K562 (cell line): ENCODE results near the gene AP4E1. TPM values are rescaled to one million over a fixed set of nuclear protein-coding genes. Genes with fewer than 3 reads are reported as not detected.
"Not testable (repeated sequence)": the region's sequence is repeated elsewhere in the genome, so short reads cannot be mapped to it uniquely, and the experiment has no call there.

ENCODE experiments used
- ATAC-seq: fragments of 200-7000 bp; cut with Tn5 transposase; 3 replicates; pipeline ENCODE4 v1.9.1; 2020; ENCODE audit warnings: moderate library complexity
- BruUV-seq: library from RNA; stranded (reverse); fragments of 400-500 nt; replicated peaks from 2 replicates; lab custom pipeline; 2021; lab: Mats Ljungman, UMichigan
- CTCF ChIA-PET: fragments of 300-600 bp; formaldehyde crosslinking; extraction: SDS; loops from one replicate; lab custom pipeline; 2021; ENCODE audit warnings: low intra/inter-chr PET ratio; lab: Yijun Ruan, JAX
- POLR2A ChIA-PET: fragments of 300-600, 350-650 bp; sonication (Branson Sonifier 250); formaldehyde crosslinking; extraction: SDS; loops from one replicate; lab custom pipeline; 2021; ENCODE audit warnings: antibody characterized with exemption, inconsistent platforms; lab: Yijun Ruan, JAX
- DNase-seq, 4 experiments: peaks; one replicate each; pipeline versions ENCODE4 v3.0.0 to v3.0.0-alpha.2; 2011 to 2018; ENCODE audit warnings: low spot score in 3 of 4, mixed read lengths in 3 of 4; ENCODE audit errors: extremely low read depth in 1 of 4
- FAIRE-seq: peaks from 2 replicates; lab custom pipeline; 2011; peaks lifted over from hg19 to GRCh38; lab: Jason Lieb, UNC
- H2AFZ ChIP-seq: 2 replicates; pipeline ENCODE4 v1.6.0; 2011; ENCODE audit warnings: low read depth, low read length, control low read depth, inconsistent platforms
- H3K27ac ChIP-seq: fragments of 200-600 bp; 3 replicates; pipeline ENCODE4 v1.8.0; 2011; ENCODE audit warnings: low read depth, mild to moderate bottlenecking, control low read depth, inconsistent platforms, low read length, moderate library complexity, mixed read lengths; ENCODE audit errors: extremely low read depth
- H3K27me3 ChIP-seq, 2 experiments: fragments of 300-600 bp in 1 of 2; 2 replicates in 1 of 2; 3 replicates in 1 of 2; pipeline versions ENCODE4 v1.6.0 to v1.8.0; 2011; ENCODE audit warnings: inconsistent platforms in 2 of 2, low read length in 2 of 2, mild to moderate bottlenecking in 1 of 2, mixed read lengths in 1 of 2, moderate library complexity in 1 of 2; ENCODE audit not compliant: control insufficient read depth in 2 of 2, insufficient read depth in 2 of 2
- H3K36me3 ChIP-seq: fragments of 300-600 bp; 3 replicates; pipeline ENCODE4 v1.8.0; 2011; ENCODE audit warnings: mild to moderate bottlenecking, low read length, inconsistent platforms; ENCODE audit not compliant: control insufficient read depth, insufficient read depth
- H3K4me1 ChIP-seq, 2 experiments: fragments of 200-600 bp in 1 of 2; replicated peaks in 1 of 2; 2 replicates in 1 of 2; 3 replicates in 1 of 2; pipeline versions ENCODE4 v1.5.1 to v1.8.0; 2011; ENCODE audit warnings: inconsistent platforms in 2 of 2, low read length in 2 of 2, mild to moderate bottlenecking in 1 of 2, mixed read lengths in 1 of 2, moderate library complexity in 1 of 2; ENCODE audit not compliant: control insufficient read depth in 2 of 2, insufficient read depth in 2 of 2
- H3K4me2 ChIP-seq: 2 replicates; pipeline ENCODE4 v1.6.1; 2011; ENCODE audit warnings: low read length, control low read depth, inconsistent platforms, mixed read lengths; ENCODE audit not compliant: insufficient read depth
- H3K4me3 ChIP-seq: fragments of 200-600 bp; sonication (generic), shearing (Covaris generic); 2 replicates; pipeline ENCODE4 v1.5.1; 2016; ENCODE audit warnings: control low read depth, inconsistent platforms
- H3K79me2 ChIP-seq: fragments of 200-600 bp; 3 replicates; pipeline ENCODE4 v1.8.0; 2011; ENCODE audit warnings: low read length, inconsistent platforms; ENCODE audit not compliant: control insufficient read depth, insufficient read depth
- H3K9ac ChIP-seq, 2 experiments: 2 replicates each; pipeline versions ENCODE4 v1.6.0 to v1.6.1; 2011; ENCODE audit warnings: low read depth in 2 of 2, low read length in 2 of 2, control low read depth in 1 of 2, inconsistent platforms in 1 of 2, mild to moderate bottlenecking in 1 of 2, mixed read lengths in 1 of 2; ENCODE audit not compliant: insufficient read depth in 1 of 2
- H3K9me1 ChIP-seq: one replicate; pipeline ENCODE4 v1.6.0; 2011; ENCODE audit warnings: inconsistent platforms, mild to moderate bottlenecking, low read length, moderate library complexity; ENCODE audit not compliant: control insufficient read depth, insufficient read depth
- H3K9me3 ChIP-seq: replicated peaks from 2 replicates; pipeline ENCODE4 v1.5.1; 2011; ENCODE audit warnings: low read depth, low read length, inconsistent platforms; ENCODE audit not compliant: control insufficient read depth, insufficient read depth
- H4K20me1 ChIP-seq: replicated peaks from 2 replicates; pipeline ENCODE4 v1.6.1; 2011; ENCODE audit warnings: low read length, inconsistent platforms, mixed read lengths; ENCODE audit not compliant: control insufficient read depth, insufficient read depth
- DMBX1 ChIP-seq: fragments of 250-450 bp; sonication (Bioruptor Pico); IDR thresholded peaks from 2 replicates; pipeline ENCODE4 v1.8.0; 2022; ENCODE audit warnings: inconsistent platforms, mild to moderate bottlenecking, moderate library complexity, borderline replicate concordance
- ZNF780A ChIP-seq: fragments of 250-450 bp; sonication (Bioruptor Pico); IDR thresholded peaks from 2 replicates; pipeline ENCODE4 v1.5.0; 2021; ENCODE audit warnings: mild to moderate bottlenecking
- WGBS: fragments of 100-300 bp; shearing (Covaris generic); methylation state at CpG from one replicate; pipeline ENCODE4 v1.1.6; 2016; ENCODE audit warnings: low coverage, mixed read lengths; ENCODE audit not compliant: insufficient coverage; ENCODE audit errors: missing lambda C conversion rate; 5-methylcytosine and 5-hydroxymethylcytosine counted together
- in situ Hi-C: fragments of 300-500 bp; cut with MboI; formaldehyde crosslinking; loops from 4 replicates; pipeline ENCODE4 v1.15.0; 2018; ENCODE audit warnings: inconsistent platforms, mixed read lengths
- intact Hi-C: fragments of 100-400 bp; cut with micrococcal nuclease; formaldehyde crosslinking; loops from 2 replicates; pipeline ENCODE4 v1.14.2; 2022
- polyA plus RNA-seq, 8 experiments: library from polyadenylated mRNA; depleted of rRNA in 4 of 8; stranded (reverse) in 5 of 8; unstranded in 3 of 8; fragments of >200 nt; fragmentation: Nextera tagmentation in 2 of 8; fragmentation: Illumina TruSeq in 1 of 8; extraction: Ambion mirVana in 2 of 8; extraction: Trizol in 1 of 8; gene quantifications; 2 replicates each; pipeline versions ENCODE4 v1.2.1 to v1.2.3, GENCODE V29; 2011 to 2014; ENCODE audit warnings: inconsistent platforms in 1 of 8, missing spikeins in 1 of 8
- total RNA-seq, 7 experiments: library from RNA; depleted of rRNA in 6 of 7; stranded (reverse); fragments of >200 nt in 6 of 7; fragmentation: Illumina TruSeq in 2 of 7; extraction: Trizol in 2 of 7; gene quantifications; 2 replicates each; pipeline versions ENCODE4 v1.2.1 to v1.2.3, GENCODE V29; 2011 to 2021; ENCODE audit warnings: low replicate concordance in 1 of 7

The AP4E1 gene
- total and polyA plus RNA-seq, 9 of the 15 experiments (the other 6 are each of a cell fraction or from before 2014, with no cell fraction given): 1.3 to 11.5 (median 4.4) TPM

GRCh38 chr15:50919359-50919758 lies 10.9 kb downstream of the AP4E1 start:
- H4K20me1 ChIP-seq, DNase-seq, BruUV-seq, FAIRE-seq, H3K9me3 ChIP-seq, H3K27me3 ChIP-seq, H3K4me3 ChIP-seq, H3K79me2 ChIP-seq, H3K4me2 ChIP-seq, ATAC-seq, H2AFZ ChIP-seq, POLR2A ChIA-PET, H3K9me1 ChIP-seq, CTCF ChIA-PET, in situ Hi-C loops, H3K4me1 ChIP-seq, H3K9ac ChIP-seq, H3K27ac ChIP-seq, intact Hi-C loops: not testable (repeated sequence)
- WGBS: 98% methylated on average over 4 of the region's 4 CpGs
- H3K36me3 ChIP-seq: peaks cover 24% of the 10 kb centered on the region; the same call in 2 of the 3 replicates

DNA sequence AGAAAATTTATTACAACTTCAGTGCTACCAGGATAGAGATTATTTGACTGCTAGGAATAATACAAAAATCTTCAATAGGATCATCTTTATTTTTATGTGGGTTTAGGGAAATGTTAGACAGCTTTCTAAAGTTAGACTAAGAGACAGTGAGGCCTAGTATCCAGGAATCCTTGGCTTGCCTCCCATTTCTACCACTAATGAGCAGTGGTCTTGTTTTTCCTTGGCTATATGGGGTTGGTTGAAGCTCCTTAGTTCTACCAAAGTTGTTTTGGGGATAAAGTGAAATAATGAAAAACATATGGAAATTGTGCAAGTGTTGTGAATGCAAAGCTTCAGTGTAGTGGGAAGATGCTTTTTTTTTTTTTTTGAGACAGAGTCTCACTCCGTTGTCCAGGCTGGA lies 16.8 kb downstream of the AP4E1 start:
- in situ Hi-C loops: no loop called here
- BruUV-seq: no TSS peak
- H2AFZ ChIP-seq: no peak overlapping the region
- 80% methylated on average over 1 of the region's 1 CpG for WGBS
- H4K20me1 ChIP-seq: no peaks in the 10 kb centered on the region; the same call in 1 of the 2 replicates
- H3K79me2 ChIP-seq: no peaks in the 10 kb centered on the region
- no peaks in the 10 kb centered on the region for H3K27me3 ChIP-seq
- no peak for ATAC-seq
- H3K4me3 ChIP-seq: no peak overlapping the region
- no peak for FAIRE-seq
- H3K4me2 ChIP-seq: no peak overlapping the region
- no peak for DNase-seq
- no peak overlapping the region for H3K9ac ChIP-seq
- H3K36me3 ChIP-seq: peaks cover 33% of the 10 kb centered on the region; the same call in 2 of the 3 replicates
- no peaks in the 10 kb centered on the region for H3K4me1 ChIP-seq
- H3K9me3 ChIP-seq: no peaks in the 10 kb centered on the region
- TF ChIP-seq DMBX1 (CRISPR knock-in tag): no peak
- TF ChIP-seq ZNF780A (CRISPR knock-in tag): no peak
- ChIA-PET CTCF (interaction anchor here (0.7 kb wide), 1 partner anchor 8 kb away, joined by 3 read pairs; no protein-coding TSS in a partner anchor), POLR2A (interaction anchor here (1.6 kb wide), 1 partner anchor 9 kb away, joined by 5 read pairs; no protein-coding TSS in a partner anchor)
- H3K9me1 ChIP-seq: no peaks in the 10 kb centered on the region
- H3K27ac ChIP-seq: no peak overlapping the region
- intact Hi-C loops: no loop called here
